Upper lobe of right lung (tissue), 1 donor: ENCODE results near the gene DZANK1. TPM values are rescaled to one million over a fixed set of nuclear protein-coding genes. Genes with fewer than 3 reads are reported as not detected.
A peak's percentile ranks its signal among the peaks of the same experiment; 100 is the strongest.

Source experiments
- ATAC-seq: fragments of 200-7000 bp; cut with Tn5 transposase; one replicate; pipeline ENCODE4 v1.9.1; 2020; ENCODE audit warnings: mild to moderate bottlenecking, moderate library complexity
- DNase-seq: peaks from one replicate; pipeline ENCODE4 v3.0.0-alpha.2; 2020
- H3K27ac ChIP-seq: fragments of 200-600 bp; one replicate; pipeline ENCODE4 v1.8.0; 2022
- H3K27me3 ChIP-seq: fragments of 200-600 bp; one replicate; pipeline ENCODE4 v1.8.0; 2022; ENCODE audit warnings: mild to moderate bottlenecking
- H3K36me3 ChIP-seq: fragments of 200-600 bp; one replicate; pipeline ENCODE4 v1.8.0; 2022
- H3K4me1 ChIP-seq: fragments of 200-600 bp; one replicate; pipeline ENCODE4 v1.8.0; 2022
- H3K4me3 ChIP-seq: fragments of 200-600 bp; one replicate; pipeline ENCODE4 v1.8.0; 2022; ENCODE audit warnings: mild to moderate bottlenecking
- H3K9me3 ChIP-seq: fragments of 200-600 bp; one replicate; pipeline ENCODE4 v1.8.0; 2022
- intact Hi-C: fragments of 100-400 bp; cut with DNase I; formaldehyde crosslinking; loops from one replicate; pipeline ENCODE4 v1.11.0; 2022
- long read RNA-seq: library from polyadenylated mRNA; unstranded; transcript quantifications from one replicate; pipeline ENCODE4 v2.0.0, GENCODE V29; 2021
- total RNA-seq: library from RNA; stranded (reverse); fragmentation: NEBNext Ultra II Directional; extraction: Animal tissue kit (Norgen Biotek cat#: 25700); gene quantifications from one replicate; pipeline ENCODE4 v1.2.1, GENCODE V29; 2021
- TF ChIP-seq, protein P1 (sequence below): fragments of 200-600 bp; IDR thresholded peaks from one replicate; pipeline ENCODE4 v1.8.0; 2022; ENCODE audit warnings: antibody characterized with exemption
- donor health status: DM: no; HTN: yes; CAD: no; lungs with severe emphysema.

The DZANK1 gene
- total RNA-seq: 2.7 TPM
- long read RNA-seq, partial matches to known transcripts: 2 of 2 reads
- long read RNA-seq, other reads (novel, unspliced or antisense): 0 of 2 reads

DNA sequence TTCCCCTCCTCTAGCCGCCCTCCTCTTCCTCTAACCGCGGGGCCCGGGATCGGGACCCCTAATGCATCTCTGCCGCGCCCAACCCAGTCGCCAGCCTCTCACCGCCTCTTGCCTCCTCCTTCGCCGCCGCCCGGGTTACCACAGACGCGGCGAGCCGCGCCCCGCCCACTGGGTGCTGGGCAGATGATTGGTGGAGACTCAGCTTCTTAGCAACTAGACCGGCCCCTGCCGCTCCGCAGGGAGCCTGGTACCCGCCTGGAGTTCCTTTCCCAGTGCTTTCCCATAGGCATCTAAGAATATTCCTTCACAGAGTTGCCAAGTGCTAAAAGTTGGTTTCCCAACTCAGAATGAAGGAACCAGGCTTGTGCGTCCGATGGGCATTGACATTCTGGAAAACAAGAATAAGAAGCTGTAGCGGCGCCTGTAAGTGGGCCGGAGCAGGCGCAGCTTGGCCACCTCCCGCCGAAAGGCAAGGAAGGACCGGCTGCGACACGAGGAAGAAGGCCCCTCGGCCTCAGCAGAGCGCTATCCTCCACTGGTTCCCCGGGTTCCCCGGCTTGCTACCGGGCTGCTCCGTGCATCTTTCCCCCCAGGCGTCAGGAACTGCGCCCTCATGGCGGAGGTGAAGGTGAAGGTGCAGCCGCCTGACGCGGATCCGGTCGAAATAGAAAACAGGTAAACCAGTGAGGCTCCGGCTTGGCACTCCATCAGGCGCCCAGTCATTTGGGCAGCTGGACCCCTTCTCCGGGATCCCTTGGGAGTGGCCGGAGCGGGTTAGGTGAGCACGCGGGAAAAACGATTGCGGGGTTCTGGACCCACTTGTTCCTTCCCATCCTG is at the start of gene DZANK1, which contains the start of gene POLR3F:
Gene DZANK1 (minus strand): TSS at position 137 of the 837 bp plus-strand sequence. CDS start 1,672 bp downstream, outside the sequence.
Gene POLR3F (plus strand): TSS at position 497 of the 837 bp plus-strand sequence. CDS start 117 bp downstream, at position 614.
- intact Hi-C loops: no loop called here
- peaks cover 16% of the 10 kb centered on the region for H3K4me1 ChIP-seq
- ATAC-seq: peak; percentile 100

DNA sequence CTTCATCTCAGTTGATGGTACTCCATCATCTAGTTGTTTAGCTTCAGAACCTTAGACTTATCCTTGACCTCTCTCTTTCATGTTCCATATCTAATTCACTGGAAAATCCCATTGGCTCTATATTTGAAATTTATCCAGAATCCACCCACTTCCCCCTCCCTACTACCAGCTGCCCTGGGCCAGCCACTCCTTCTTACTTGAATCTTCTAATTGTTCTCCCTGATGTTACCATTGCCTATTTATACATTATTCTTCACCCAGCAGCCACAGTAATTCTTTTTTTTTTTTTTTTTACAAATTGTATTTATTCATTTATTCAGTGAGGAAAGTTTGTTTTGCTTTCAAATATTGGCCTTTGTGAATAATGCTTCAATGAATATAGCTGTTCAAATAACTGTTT is 49.1 kb upstream of the DZANK1 start:
- intact Hi-C loops: no loop called here
- Histone ChIP-seq H3K27ac (no peak overlapping the region), H3K36me3 (peaks cover 61% of the 10 kb centered on the region), H3K4me1 (peaks cover 4% of the 10 kb centered on the region), H3K4me3 (no peak overlapping the region), H3K27me3 (no peaks in the 10 kb centered on the region), H3K9me3 (no peaks in the 10 kb centered on the region)
- TF ChIP-seq, protein P1, sequence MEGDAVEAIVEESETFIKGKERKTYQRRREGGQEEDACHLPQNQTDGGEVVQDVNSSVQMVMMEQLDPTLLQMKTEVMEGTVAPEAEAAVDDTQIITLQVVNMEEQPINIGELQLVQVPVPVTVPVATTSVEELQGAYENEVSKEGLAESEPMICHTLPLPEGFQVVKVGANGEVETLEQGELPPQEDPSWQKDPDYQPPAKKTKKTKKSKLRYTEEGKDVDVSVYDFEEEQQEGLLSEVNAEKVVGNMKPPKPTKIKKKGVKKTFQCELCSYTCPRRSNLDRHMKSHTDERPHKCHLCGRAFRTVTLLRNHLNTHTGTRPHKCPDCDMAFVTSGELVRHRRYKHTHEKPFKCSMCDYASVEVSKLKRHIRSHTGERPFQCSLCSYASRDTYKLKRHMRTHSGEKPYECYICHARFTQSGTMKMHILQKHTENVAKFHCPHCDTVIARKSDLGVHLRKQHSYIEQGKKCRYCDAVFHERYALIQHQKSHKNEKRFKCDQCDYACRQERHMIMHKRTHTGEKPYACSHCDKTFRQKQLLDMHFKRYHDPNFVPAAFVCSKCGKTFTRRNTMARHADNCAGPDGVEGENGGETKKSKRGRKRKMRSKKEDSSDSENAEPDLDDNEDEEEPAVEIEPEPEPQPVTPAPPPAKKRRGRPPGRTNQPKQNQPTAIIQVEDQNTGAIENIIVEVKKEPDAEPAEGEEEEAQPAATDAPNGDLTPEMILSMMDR: no peak
- DNase-seq (no peak), ATAC-seq (no peak)

More for the DNA sequence above, at the start of gene DZANK1, which contains the start of gene POLR3F:
- DNase-seq: peak; percentile 98
- TF ChIP-seq, protein P1: no peak
- Histone ChIP-seq H3K27me3 (no peaks in the 10 kb centered on the region), H3K36me3 (peaks cover 11% of the 10 kb centered on the region), H3K4me3 (peak within 1 kb of the TSS; percentile 84), H3K27ac (peak within 1 kb of the TSS; percentile 93), H3K9me3 (no peaks in the 10 kb centered on the region)

DNA sequence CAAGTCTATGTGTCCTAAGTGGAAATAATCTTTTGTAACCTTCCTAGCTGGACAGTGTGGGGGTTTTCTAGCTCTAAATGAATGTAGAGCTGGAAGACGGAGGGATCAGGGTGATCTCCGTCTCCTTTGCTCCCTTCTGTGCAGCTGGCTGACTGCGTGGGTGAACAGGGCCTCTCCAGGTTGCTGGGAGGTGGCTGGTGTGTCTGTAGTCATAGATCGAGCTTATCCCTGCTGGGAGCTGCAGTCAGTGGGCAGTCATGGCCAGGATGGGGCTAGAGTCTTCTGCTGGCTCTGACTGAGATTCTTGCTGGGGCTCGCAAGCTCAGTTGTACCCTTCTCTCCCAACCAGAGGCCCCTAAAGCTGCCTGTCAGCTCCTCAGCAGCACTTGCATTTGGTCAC is 47.3 kb upstream of the DZANK1 start:
- peak; percentile 51 for ATAC-seq
- intact Hi-C loops: no loop called here
- no peak overlapping the region for H3K27ac ChIP-seq

DNA sequence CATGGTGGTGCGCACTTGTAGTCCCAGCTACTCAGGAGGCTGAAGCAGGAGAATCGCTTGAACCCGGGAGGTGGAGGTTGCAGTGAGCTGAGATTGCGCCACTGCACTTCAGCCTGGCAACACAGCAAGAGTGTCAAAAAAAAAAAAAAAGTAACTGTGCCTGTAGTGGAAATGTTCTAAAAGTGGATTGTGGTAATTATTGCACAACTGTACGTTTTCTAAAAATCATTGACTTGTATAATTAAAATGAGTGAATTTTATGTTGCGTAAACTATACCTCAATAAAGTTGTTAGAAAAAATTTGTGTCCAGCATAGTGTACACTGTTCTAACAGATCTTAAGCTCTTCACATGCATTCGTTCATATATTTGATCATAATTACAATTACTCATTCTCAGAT is 46.4 kb upstream of the DZANK1 start:
- intact Hi-C loops: no loop called here
- no peaks in the 10 kb centered on the region for H3K9me3 ChIP-seq
- no peaks in the 10 kb centered on the region for H3K27me3 ChIP-seq
- no peak for ATAC-seq
- TF ChIP-seq, protein P1: no peak
- H3K27ac ChIP-seq: no peak overlapping the region
- DNase-seq: no peak
- H3K4me1 ChIP-seq: peaks cover 14% of the 10 kb centered on the region
- H3K4me3 ChIP-seq: no peak overlapping the region
- H3K36me3 ChIP-seq: peaks cover 74% of the 10 kb centered on the region

More for the DNA sequence above, 47.3 kb upstream of the DZANK1 start:
- no peak overlapping the region for H3K4me3 ChIP-seq
- no peaks in the 10 kb centered on the region for H3K9me3 ChIP-seq
- peaks cover 74% of the 10 kb centered on the region for H3K36me3 ChIP-seq
- no peak for DNase-seq
- H3K27me3 ChIP-seq: no peaks in the 10 kb centered on the region
- TF ChIP-seq, protein P1: no peak
- peaks cover 6% of the 10 kb centered on the region for H3K4me1 ChIP-seq

DNA sequence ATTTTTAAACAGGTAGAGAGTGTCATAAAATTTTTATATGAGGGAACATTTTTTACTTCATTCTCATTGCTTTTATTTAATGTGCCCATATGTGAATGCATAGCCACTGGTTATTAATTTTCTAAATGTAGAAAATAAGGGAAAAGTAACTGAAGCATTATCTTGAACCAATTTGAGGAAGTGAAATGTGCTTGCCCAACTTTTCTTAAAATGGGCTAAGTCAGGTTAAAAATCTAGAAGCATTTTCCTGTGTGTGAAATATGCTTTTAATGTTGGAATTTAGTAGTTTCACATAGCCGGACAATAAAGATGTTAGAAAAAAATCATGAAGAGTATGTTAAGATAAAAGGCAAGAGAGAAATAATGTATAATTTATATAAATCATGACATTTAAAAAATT is 44.7 kb upstream of the DZANK1 start:
- intact Hi-C loops: no loop called here
- ATAC-seq (no peak), DNase-seq (no peak)
- Histone ChIP-seq H3K4me3 (no peak overlapping the region), H3K9me3 (no peaks in the 10 kb centered on the region), H3K36me3 (peaks cover 65% of the 10 kb centered on the region), H3K4me1 (peaks cover 14% of the 10 kb centered on the region), H3K27me3 (no peaks in the 10 kb centered on the region), H3K27ac (no peak overlapping the region)
- TF ChIP-seq, protein P1: no peak
